K562 (cell line): ENCODE data around the gene NEFH. TPM values are rescaled to one million over a fixed set of nuclear protein-coding genes. Genes with fewer than 3 reads are reported as not detected.

Experiments
- ATAC-seq: fragments of 200-7000 bp; cut with Tn5 transposase; 3 replicates; pipeline ENCODE4 v1.9.1; 2020; ENCODE audit warnings: moderate library complexity
- BruUV-seq: library from RNA; stranded (reverse); fragments of 400-500 nt; replicated peaks from 2 replicates; lab custom pipeline; 2021; lab: Mats Ljungman, UMichigan
- CTCF ChIA-PET: fragments of 300-600 bp; formaldehyde crosslinking; extraction: SDS; loops from one replicate; lab custom pipeline; 2021; ENCODE audit warnings: low intra/inter-chr PET ratio; lab: Yijun Ruan, JAX
- POLR2A ChIA-PET: fragments of 300-600, 350-650 bp; sonication (Branson Sonifier 250); formaldehyde crosslinking; extraction: SDS; loops from one replicate; lab custom pipeline; 2021; ENCODE audit warnings: antibody characterized with exemption, inconsistent platforms; lab: Yijun Ruan, JAX
- DNase-seq, 4 experiments: peaks; one replicate each; pipeline versions ENCODE4 v3.0.0 to v3.0.0-alpha.2; 2011 to 2018; ENCODE audit warnings: low spot score in 3 of 4, mixed read lengths in 3 of 4; ENCODE audit errors: extremely low read depth in 1 of 4
- FAIRE-seq: peaks from 2 replicates; lab custom pipeline; 2011; peaks lifted over from hg19 to GRCh38; lab: Jason Lieb, UNC
- H2AFZ ChIP-seq: 2 replicates; pipeline ENCODE4 v1.6.0; 2011; ENCODE audit warnings: low read depth, low read length, control low read depth, inconsistent platforms
- H3K27ac ChIP-seq: fragments of 200-600 bp; 3 replicates; pipeline ENCODE4 v1.8.0; 2011; ENCODE audit warnings: low read depth, mild to moderate bottlenecking, control low read depth, inconsistent platforms, low read length, moderate library complexity, mixed read lengths; ENCODE audit errors: extremely low read depth
- H3K27me3 ChIP-seq, 2 experiments: fragments of 300-600 bp in 1 of 2; 2 replicates in 1 of 2; 3 replicates in 1 of 2; pipeline versions ENCODE4 v1.6.0 to v1.8.0; 2011; ENCODE audit warnings: inconsistent platforms in 2 of 2, low read length in 2 of 2, mild to moderate bottlenecking in 1 of 2, mixed read lengths in 1 of 2, moderate library complexity in 1 of 2; ENCODE audit not compliant: control insufficient read depth in 2 of 2, insufficient read depth in 2 of 2
- H3K36me3 ChIP-seq: fragments of 300-600 bp; 3 replicates; pipeline ENCODE4 v1.8.0; 2011; ENCODE audit warnings: mild to moderate bottlenecking, low read length, inconsistent platforms; ENCODE audit not compliant: control insufficient read depth, insufficient read depth
- H3K4me1 ChIP-seq, 2 experiments: fragments of 200-600 bp in 1 of 2; replicated peaks in 1 of 2; 2 replicates in 1 of 2; 3 replicates in 1 of 2; pipeline versions ENCODE4 v1.5.1 to v1.8.0; 2011; ENCODE audit warnings: inconsistent platforms in 2 of 2, low read length in 2 of 2, mild to moderate bottlenecking in 1 of 2, mixed read lengths in 1 of 2, moderate library complexity in 1 of 2; ENCODE audit not compliant: control insufficient read depth in 2 of 2, insufficient read depth in 2 of 2
- H3K4me2 ChIP-seq: 2 replicates; pipeline ENCODE4 v1.6.1; 2011; ENCODE audit warnings: low read length, control low read depth, inconsistent platforms, mixed read lengths; ENCODE audit not compliant: insufficient read depth
- H3K4me3 ChIP-seq: fragments of 200-600 bp; sonication (generic), shearing (Covaris generic); 2 replicates; pipeline ENCODE4 v1.5.1; 2016; ENCODE audit warnings: control low read depth, inconsistent platforms
- H3K79me2 ChIP-seq: fragments of 200-600 bp; 3 replicates; pipeline ENCODE4 v1.8.0; 2011; ENCODE audit warnings: low read length, inconsistent platforms; ENCODE audit not compliant: control insufficient read depth, insufficient read depth
- H3K9ac ChIP-seq, 2 experiments: 2 replicates each; pipeline versions ENCODE4 v1.6.0 to v1.6.1; 2011; ENCODE audit warnings: low read depth in 2 of 2, low read length in 2 of 2, control low read depth in 1 of 2, inconsistent platforms in 1 of 2, mild to moderate bottlenecking in 1 of 2, mixed read lengths in 1 of 2; ENCODE audit not compliant: insufficient read depth in 1 of 2
- H3K9me1 ChIP-seq: one replicate; pipeline ENCODE4 v1.6.0; 2011; ENCODE audit warnings: inconsistent platforms, mild to moderate bottlenecking, low read length, moderate library complexity; ENCODE audit not compliant: control insufficient read depth, insufficient read depth
- H3K9me3 ChIP-seq: replicated peaks from 2 replicates; pipeline ENCODE4 v1.5.1; 2011; ENCODE audit warnings: low read depth, low read length, inconsistent platforms; ENCODE audit not compliant: control insufficient read depth, insufficient read depth
- H4K20me1 ChIP-seq: replicated peaks from 2 replicates; pipeline ENCODE4 v1.6.1; 2011; ENCODE audit warnings: low read length, inconsistent platforms, mixed read lengths; ENCODE audit not compliant: control insufficient read depth, insufficient read depth
- C11orf30 ChIP-seq: fragments of 450-650 bp; IDR thresholded peaks from 2 replicates; pipeline ENCODE4 v1.6.1; 2016; ENCODE audit warnings: low read depth, mild to moderate bottlenecking
- CBFA2T2 ChIP-seq: fragments of 450-650 bp; conservative IDR thresholded peaks from 2 replicates; pipeline ENCODE4 v1.6.1; 2017; ENCODE audit warnings: mild to moderate bottlenecking
- HBP1 ChIP-seq: fragments of 450-650 bp; formaldehyde crosslinking; IDR thresholded peaks from 2 replicates; pipeline ENCODE4 v1.4.0; 2022; ENCODE audit warnings: missing genetic modification characterization
- HNRNPH1 ChIP-seq: fragments of 200-400 bp; formaldehyde crosslinking; optimal IDR thresholded peaks from 2 replicates; pipeline ENCODE3; 2017; ENCODE audit warnings: low read depth, mild to moderate bottlenecking, low read length, moderate library complexity
- LCOR ChIP-seq: sonication (generic); formaldehyde crosslinking; IDR thresholded peaks from 2 replicates; pipeline ENCODE4 v1.8.0; 2022; ENCODE audit warnings: mild to moderate bottlenecking, missing genetic modification reagents
- MAFG ChIP-seq: fragments of 450-650 bp; conservative IDR thresholded peaks from 2 replicates; pipeline ENCODE4 v1.6.1; 2016; ENCODE audit warnings: missing genetic modification characterization, missing compliant biosample characterization
- MCM7 ChIP-seq, 2 experiments: fragments of 450-650 bp; IDR thresholded peaks; 2 replicates each; pipeline ENCODE4 v1.6.1; 2016 to 2018
- NFE2 ChIP-seq: IDR thresholded peaks from 2 replicates; pipeline ENCODE4 v1.6.1; 2014; ENCODE audit warnings: antibody characterized with exemption, low read depth
- POLR2H ChIP-seq: IDR thresholded peaks from 2 replicates; pipeline ENCODE4 v1.6.1; 2016; ENCODE audit warnings: missing genetic modification characterization, low read depth, mild to moderate bottlenecking, control low read depth, missing compliant biosample characterization, moderate library complexity
- POU5F1 ChIP-seq: fragments of 150-350 bp; IDR thresholded peaks from 2 replicates; pipeline ENCODE4 v1.6.1; 2014; ENCODE audit warnings: borderline replicate concordance, low read length, low read depth, mild to moderate bottlenecking; ENCODE audit not compliant: partially characterized antibody
- SOX6 ChIP-seq: fragments of 450-650 bp; IDR thresholded peaks from 2 replicates; pipeline ENCODE4 v1.6.1; 2014; ENCODE audit warnings: mild to moderate bottlenecking
- SUPT5H ChIP-seq: fragments of 450-650 bp; IDR thresholded peaks from 2 replicates; pipeline ENCODE4 v1.6.1; 2016
- VEZF1 ChIP-seq: fragments of 200-800 bp; sonication (Bioruptor generic); IDR thresholded peaks from 2 replicates; pipeline ENCODE4 v1.6.1; 2017; ENCODE audit warnings: missing genetic modification characterization, missing compliant biosample characterization
- XRCC5 ChIP-seq: fragments of 200-400 bp; formaldehyde crosslinking; IDR thresholded peaks from 2 replicates; pipeline ENCODE4 v1.6.1; 2017; ENCODE audit warnings: low read depth, mild to moderate bottlenecking, low read length
- ZBTB8A ChIP-seq: fragments of 450-650 bp; IDR thresholded peaks from 2 replicates; pipeline ENCODE4 v1.6.1; 2018; ENCODE audit warnings: mild to moderate bottlenecking, moderate library complexity; ENCODE audit not compliant: partially characterized antibody
- ZNF316 ChIP-seq: fragments of 450-650 bp; IDR thresholded peaks from 2 replicates; pipeline ENCODE4 v1.6.1; 2016
- ZNF408 ChIP-seq: fragments of 250-450 bp; sonication (Bioruptor Pico); IDR thresholded peaks from 2 replicates; pipeline ENCODE4 v1.4.0; 2020; ENCODE audit warnings: low read depth, mild to moderate bottlenecking, moderate library complexity
- ZNF639 ChIP-seq, 2 experiments: fragments of 200-800 bp in 1 of 2; sonication (Bioruptor generic) in 1 of 2; sonication (generic) in 1 of 2; formaldehyde crosslinking in 1 of 2; IDR thresholded peaks in 1 of 2; conservative IDR thresholded peaks in 1 of 2; 2 replicates each; pipeline versions ENCODE4 v1.5.0 to v1.6.1; 2016 to 2020; ENCODE audit warnings: missing compliant biosample characterization in 1 of 2, missing genetic modification characterization in 1 of 2, missing genetic modification reagents in 1 of 2
- WGBS: fragments of 100-300 bp; shearing (Covaris generic); methylation state at CpG from one replicate; pipeline ENCODE4 v1.1.6; 2016; ENCODE audit warnings: low coverage, mixed read lengths; ENCODE audit not compliant: insufficient coverage; ENCODE audit errors: missing lambda C conversion rate; 5-methylcytosine and 5-hydroxymethylcytosine counted together
- in situ Hi-C: fragments of 300-500 bp; cut with MboI; formaldehyde crosslinking; loops from 4 replicates; pipeline ENCODE4 v1.15.0; 2018; ENCODE audit warnings: inconsistent platforms, mixed read lengths
- intact Hi-C: fragments of 100-400 bp; cut with micrococcal nuclease; formaldehyde crosslinking; loops from 2 replicates; pipeline ENCODE4 v1.14.2; 2022
- polyA plus RNA-seq, 8 experiments: library from polyadenylated mRNA; depleted of rRNA in 4 of 8; stranded (reverse) in 5 of 8; unstranded in 3 of 8; fragments of >200 nt; fragmentation: Nextera tagmentation in 2 of 8; fragmentation: Illumina TruSeq in 1 of 8; extraction: Ambion mirVana in 2 of 8; extraction: Trizol in 1 of 8; gene quantifications; 2 replicates each; pipeline versions ENCODE4 v1.2.1 to v1.2.3, GENCODE V29; 2011 to 2014; ENCODE audit warnings: inconsistent platforms in 1 of 8, missing spikeins in 1 of 8
- total RNA-seq, 7 experiments: library from RNA; depleted of rRNA in 6 of 7; stranded (reverse); fragments of >200 nt in 6 of 7; fragmentation: Illumina TruSeq in 2 of 7; extraction: Trizol in 2 of 7; gene quantifications; 2 replicates each; pipeline versions ENCODE4 v1.2.1 to v1.2.3, GENCODE V29; 2011 to 2021; ENCODE audit warnings: low replicate concordance in 1 of 7

NEFH gene
- total and polyA plus RNA-seq, 9 of the 15 experiments (the other 6 are each of a cell fraction or from before 2014, with no cell fraction given) = 2.3 to 26.9 (median 10.8) TPM

- Histone ChIP-seq H3K36me3 (peaks cover 11% of the 10 kb centered on the region; the same call in 1 of the 3 replicates), H3K27me3 (no peaks in the 10 kb centered on the region), H3K27ac (no peak overlapping the region), H3K4me1 (peaks cover 21 to 44% of the 10 kb centered on the region in 2 experiments; a peak in 4 of 5 replicates), H3K79me2 (peaks cover 41% of the 10 kb centered on the region), H3K9me3 (no peaks in the 10 kb centered on the region), H4K20me1 (peaks cover 19% of the 10 kb centered on the region; the same call in 1 of the 2 replicates), H3K4me2 (no peak overlapping the region; the same call in none of the 2 replicates), H3K4me3 (no peak overlapping the region), H3K9ac (peak overlapping the region in 1 of 2 experiments; percentile 61; a peak in 1 of 4 replicates), H2AFZ (no peak overlapping the region), H3K9me1 (peaks cover 10% of the 10 kb centered on the region)
- ATAC-seq (peak; percentile 20; the same call in 1 of the 3 replicates), FAIRE-seq (peak; percentile 70), DNase-seq (peak in 3 of 4 experiments; percentile 12 to 54 (median 34))
- in situ Hi-C loops = no loop called here
- intact Hi-C loops = no loop called here
- POLR2A ChIA-PET = no interaction called here
- CTCF ChIA-PET = no interaction called here
- 4% methylated on average over 3 of the region's 4 CpGs for WGBS
- no TSS peak for BruUV-seq
- TF ChIP-seq NFE2 = peak; percentile 83
- TF ChIP-seq POU5F1 = no peak
- TF ChIP-seq ZBTB8A = no peak
- peak; percentile 54 for TF ChIP-seq VEZF1
- no peak for TF ChIP-seq SOX6
- TF ChIP-seq ZNF639 (CRISPR knock-in tag; conservative IDR thresholded peaks at IDR 0.05 in 1 of 2, IDR thresholded peaks at IDR 0.05 in 1 of 2) = 0 out of 4 replicates have a peak, but pooled peaks of 1 of the 2 experiments have one; percentile 19
- TF ChIP-seq POLR2H = no peak
- TF ChIP-seq HNRNPH1 = no peak
- TF ChIP-seq ZNF316 = peak; percentile 64; the same call in 1 of the 2 replicates
- no peak for TF ChIP-seq HBP1 (CRISPR knock-in tag)
- peak; percentile 54; the same call in 1 of the 2 replicates for TF ChIP-seq C11orf30
- TF ChIP-seq LCOR (CRISPR knock-in tag) = no peak
- TF ChIP-seq ZNF408 (CRISPR knock-in tag) = no peak
- TF ChIP-seq MCM7 (IDR thresholded peaks at IDR 0.05) = no peak
- TF ChIP-seq CBFA2T2 = no peak
- peak; percentile 53 for TF ChIP-seq MAFG (tag)
- TF ChIP-seq SUPT5H = no peak
- no peak for TF ChIP-seq XRCC5
These were observed 2.2 kb upstream of the NEFH start for GRCh38 chr22:29477723-29478318.
